IMR-90 (cell line): Measurements from ENCODE around the gene GSG1.

Source experiments
- BHLHE40 ChIP-seq: fragments of 150-350 bp; IDR thresholded peaks from 2 replicates; pipeline ENCODE4 v1.6.1; 2016; ENCODE audit warnings: mild to moderate bottlenecking, low read depth, low read length
- CEBPB ChIP-seq: IDR thresholded peaks from 2 replicates; pipeline ENCODE4 v1.6.1; 2012; ENCODE audit warnings: low read depth, low read length, improper control_type of control experiment
- FOS ChIP-seq: fragments of 150-350 bp; IDR thresholded peaks from 2 replicates; pipeline ENCODE4 v1.6.1; 2016; ENCODE audit warnings: low read depth, low read length
- MAFK ChIP-seq: IDR thresholded peaks from 2 replicates; pipeline ENCODE4 v1.6.1; 2012; ENCODE audit warnings: low read depth, low read length, improper control_type of control experiment
- MAZ ChIP-seq: IDR thresholded peaks from 2 replicates; pipeline ENCODE4 v1.6.1; 2012; ENCODE audit warnings: low read depth, mild to moderate bottlenecking, low read length, improper control_type of control experiment, moderate library complexity, borderline replicate concordance
- MXI1 ChIP-seq: IDR thresholded peaks from 2 replicates; pipeline ENCODE4 v1.6.1; 2012; ENCODE audit warnings: low read depth, mild to moderate bottlenecking, low read length, moderate library complexity, borderline replicate concordance
- NFE2L2 ChIP-seq: fragments of 150-350 bp; IDR thresholded peaks from 2 replicates; pipeline ENCODE4 v1.6.1; 2016; ENCODE audit warnings: low read depth, mild to moderate bottlenecking, low read length
- POLR2A ChIP-seq: IDR thresholded peaks from 2 replicates; pipeline ENCODE4 v1.6.1; 2012; ENCODE audit warnings: mild to moderate bottlenecking, low read depth, low read length
- RAD21 ChIP-seq: IDR thresholded peaks from 2 replicates; pipeline ENCODE4 v1.6.1; 2012; ENCODE audit warnings: low read length, improper control_type of control experiment
- RCOR1 ChIP-seq: IDR thresholded peaks from 2 replicates; pipeline ENCODE4 v1.6.1; 2012; ENCODE audit warnings: mild to moderate bottlenecking, low read length, improper control_type of control experiment; ENCODE audit not compliant: insufficient replicate concordance
- RFX5 ChIP-seq: IDR thresholded peaks from 2 replicates; pipeline ENCODE4 v1.8.0; 2012; ENCODE audit warnings: low read depth, mild to moderate bottlenecking, low read length, moderate library complexity
- SMC3 ChIP-seq: fragments of 150-350 bp; IDR thresholded peaks from 2 replicates; pipeline ENCODE4 v1.6.1; 2016; ENCODE audit warnings: low read depth, mild to moderate bottlenecking, antibody characterized with exemption, low read length, moderate library complexity
- TF ChIP-seq, protein P1 (sequence below): conservative IDR thresholded peaks from 2 replicates; pipeline ENCODE4 v1.5.1; 2012; ENCODE audit warnings: mild to moderate bottlenecking, low read depth, low read length, improper control_type of control experiment
- TF ChIP-seq, protein P2 (sequence below): fragments of 150-350 bp; IDR thresholded peaks from 2 replicates; pipeline ENCODE4 v1.6.1; 2017; ENCODE audit warnings: mild to moderate bottlenecking, antibody characterized with exemption, low read length, low read depth

- TF ChIP-seq, protein P1, sequence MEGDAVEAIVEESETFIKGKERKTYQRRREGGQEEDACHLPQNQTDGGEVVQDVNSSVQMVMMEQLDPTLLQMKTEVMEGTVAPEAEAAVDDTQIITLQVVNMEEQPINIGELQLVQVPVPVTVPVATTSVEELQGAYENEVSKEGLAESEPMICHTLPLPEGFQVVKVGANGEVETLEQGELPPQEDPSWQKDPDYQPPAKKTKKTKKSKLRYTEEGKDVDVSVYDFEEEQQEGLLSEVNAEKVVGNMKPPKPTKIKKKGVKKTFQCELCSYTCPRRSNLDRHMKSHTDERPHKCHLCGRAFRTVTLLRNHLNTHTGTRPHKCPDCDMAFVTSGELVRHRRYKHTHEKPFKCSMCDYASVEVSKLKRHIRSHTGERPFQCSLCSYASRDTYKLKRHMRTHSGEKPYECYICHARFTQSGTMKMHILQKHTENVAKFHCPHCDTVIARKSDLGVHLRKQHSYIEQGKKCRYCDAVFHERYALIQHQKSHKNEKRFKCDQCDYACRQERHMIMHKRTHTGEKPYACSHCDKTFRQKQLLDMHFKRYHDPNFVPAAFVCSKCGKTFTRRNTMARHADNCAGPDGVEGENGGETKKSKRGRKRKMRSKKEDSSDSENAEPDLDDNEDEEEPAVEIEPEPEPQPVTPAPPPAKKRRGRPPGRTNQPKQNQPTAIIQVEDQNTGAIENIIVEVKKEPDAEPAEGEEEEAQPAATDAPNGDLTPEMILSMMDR, result no peak
- no peak for TF ChIP-seq POLR2A
- no peak for TF ChIP-seq FOS
- TF ChIP-seq, protein P2, sequence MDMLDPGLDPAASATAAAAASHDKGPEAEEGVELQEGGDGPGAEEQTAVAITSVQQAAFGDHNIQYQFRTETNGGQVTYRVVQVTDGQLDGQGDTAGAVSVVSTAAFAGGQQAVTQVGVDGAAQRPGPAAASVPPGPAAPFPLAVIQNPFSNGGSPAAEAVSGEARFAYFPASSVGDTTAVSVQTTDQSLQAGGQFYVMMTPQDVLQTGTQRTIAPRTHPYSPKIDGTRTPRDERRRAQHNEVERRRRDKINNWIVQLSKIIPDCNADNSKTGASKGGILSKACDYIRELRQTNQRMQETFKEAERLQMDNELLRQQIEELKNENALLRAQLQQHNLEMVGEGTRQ, result no peak
- TF ChIP-seq BHLHE40, result no peak
- no peak for TF ChIP-seq RCOR1
- no peak for TF ChIP-seq MAZ
- no peak for TF ChIP-seq NFE2L2
- no peak for TF ChIP-seq MAFK
- no peak for TF ChIP-seq MXI1
- no peak for TF ChIP-seq RAD21
- TF ChIP-seq CEBPB, result no peak
- no peak for TF ChIP-seq SMC3
- no peak for TF ChIP-seq RFX5
These were observed 45.0 kb upstream of the GSG1 start for GRCh38 chr12:13148485-13148847.
